Left lung (tissue), 10 donors: ENCODE data around the gene BEND5. TPM values are rescaled to one million over a fixed set of nuclear protein-coding genes. Genes with fewer than 3 reads are reported as not detected.

Source experiments
- ATAC-seq: fragments of 200-7000 bp; cut with Tn5 transposase; one replicate; pipeline ENCODE4 v1.9.1; 2020; ENCODE audit warnings: moderate library complexity
- DNase-seq, 4 donors: peaks; one replicate each; pipeline ENCODE4 v3.0.0-alpha.2; 2013 to 2020
- H3K27ac ChIP-seq, 2 donors: fragments of 200-600 bp; sonication (generic) in 1 of 2; one replicate each; pipeline versions ENCODE4 v1.5.0 to v1.8.0; 2020 to 2021
- H3K27me3 ChIP-seq, 2 donors: fragments of 200-600 bp; sonication (generic) in 1 of 2; one replicate each; pipeline versions ENCODE4 v1.5.0 to v1.8.0; 2020 to 2021
- H3K36me3 ChIP-seq, 2 donors: fragments of 200-600 bp; sonication (generic) in 1 of 2; one replicate each; pipeline versions ENCODE4 v1.5.0 to v1.8.0; 2020 to 2021
- H3K4me1 ChIP-seq, 2 donors: fragments of 200-600 bp; one replicate each; pipeline ENCODE4 v1.8.0; 2021
- H3K4me3 ChIP-seq, 2 donors: fragments of 200-600 bp; sonication (generic) in 1 of 2; one replicate each; pipeline versions ENCODE4 v1.5.0 to v1.8.0; 2020 to 2021; ENCODE audit warnings: mild to moderate bottlenecking in 1 of 2
- H3K9me3 ChIP-seq, 2 donors: fragments of 200-600 bp; sonication (generic) in 1 of 2; one replicate each; pipeline versions ENCODE4 v1.5.0 to v1.8.0; 2020 to 2021
- intact Hi-C, 2 donors: fragments of 100-400 bp; cut with DNase I; formaldehyde crosslinking; loops; one replicate each; pipeline versions ENCODE4 v1.11.2 to v1.14.2; 2022
- polyA plus RNA-seq, 6 donors: library from polyadenylated mRNA; unstranded; fragments of 120-200 nt; gene quantifications; one replicate each; pipeline ENCODE4 v1.2.1, GENCODE V29; 2013; ENCODE audit not compliant: insufficient read length in 6 of 6
- total RNA-seq, 2 donors: library from RNA; stranded (reverse); fragmentation: NEBNext Ultra II Directional; extraction: Animal tissue kit (Norgen Biotek cat#: 25700); gene quantifications; one replicate each; pipeline ENCODE4 v1.2.1, GENCODE V29; 2021
- TF ChIP-seq, protein P1 (sequence below), 2 donors: fragments of 200-600 bp; sonication (generic) in 1 of 2; IDR thresholded peaks; one replicate each; pipeline versions ENCODE4 v1.5.0 to v1.8.0; 2021; ENCODE audit warnings: antibody characterized with exemption in 2 of 2
- donor health status: DM: no; HTN: yes; CAD: no.
- donor health status: DM: no; HTN: no; CAD: no.

Gene BEND5
- total and polyA plus RNA-seq, 8 donors = 2.2 to 41.2 (median 33.8) TPM

DNA sequence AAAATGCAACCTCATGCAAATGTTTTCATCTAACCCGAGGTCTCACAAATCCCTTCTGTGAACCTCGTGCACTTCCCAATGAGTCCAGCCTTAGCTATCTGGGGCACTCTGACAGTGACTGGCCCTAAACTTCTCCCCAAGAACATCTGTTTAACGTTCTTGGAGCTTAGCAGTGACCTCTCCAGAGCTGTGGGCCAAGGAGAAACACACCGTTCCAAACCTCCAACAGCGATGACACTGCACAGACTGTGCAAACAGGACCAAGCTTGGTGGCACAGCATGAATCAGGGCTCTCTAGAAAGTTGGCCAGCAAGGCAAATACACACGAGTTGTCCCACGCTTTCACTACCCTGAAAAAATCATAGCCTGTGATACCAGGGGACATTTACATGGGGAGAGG, 15.8 kb downstream of the BEND5 start:
- DNase-seq (no peak), ATAC-seq (no peak)
- no peak overlapping the region for H3K27ac ChIP-seq
- no peaks in the 10 kb centered on the region for H3K27me3 ChIP-seq
- no peaks in the 10 kb centered on the region for H3K9me3 ChIP-seq
- H3K4me3 ChIP-seq = no peak overlapping the region
- no peaks in the 10 kb centered on the region for H3K4me1 ChIP-seq
- H3K36me3 ChIP-seq = peaks cover 0 to 11% of the 10 kb centered on the region in 2 donors
- intact Hi-C loops = no loop called here
- TF ChIP-seq, protein P1, sequence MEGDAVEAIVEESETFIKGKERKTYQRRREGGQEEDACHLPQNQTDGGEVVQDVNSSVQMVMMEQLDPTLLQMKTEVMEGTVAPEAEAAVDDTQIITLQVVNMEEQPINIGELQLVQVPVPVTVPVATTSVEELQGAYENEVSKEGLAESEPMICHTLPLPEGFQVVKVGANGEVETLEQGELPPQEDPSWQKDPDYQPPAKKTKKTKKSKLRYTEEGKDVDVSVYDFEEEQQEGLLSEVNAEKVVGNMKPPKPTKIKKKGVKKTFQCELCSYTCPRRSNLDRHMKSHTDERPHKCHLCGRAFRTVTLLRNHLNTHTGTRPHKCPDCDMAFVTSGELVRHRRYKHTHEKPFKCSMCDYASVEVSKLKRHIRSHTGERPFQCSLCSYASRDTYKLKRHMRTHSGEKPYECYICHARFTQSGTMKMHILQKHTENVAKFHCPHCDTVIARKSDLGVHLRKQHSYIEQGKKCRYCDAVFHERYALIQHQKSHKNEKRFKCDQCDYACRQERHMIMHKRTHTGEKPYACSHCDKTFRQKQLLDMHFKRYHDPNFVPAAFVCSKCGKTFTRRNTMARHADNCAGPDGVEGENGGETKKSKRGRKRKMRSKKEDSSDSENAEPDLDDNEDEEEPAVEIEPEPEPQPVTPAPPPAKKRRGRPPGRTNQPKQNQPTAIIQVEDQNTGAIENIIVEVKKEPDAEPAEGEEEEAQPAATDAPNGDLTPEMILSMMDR (IDR thresholded peaks at IDR 0.05) = no peak

GRCh38 chr1:48758976-48759375, 17.7 kb downstream of the BEND5 start:
- H3K36me3 ChIP-seq = peaks cover 0 to 11% of the 10 kb centered on the region in 2 donors
- no peaks in the 10 kb centered on the region for H3K9me3 ChIP-seq
- intact Hi-C loops = no loop called here
- no peaks in the 10 kb centered on the region for H3K27me3 ChIP-seq
- DNase-seq (peak in 1 of 4 donors; percentile 54), ATAC-seq (no peak)
- no peak overlapping the region for H3K27ac ChIP-seq
- TF ChIP-seq, protein P1 (IDR thresholded peaks at IDR 0.05) = no peak
- no peaks in the 10 kb centered on the region for H3K4me1 ChIP-seq
- no peak overlapping the region for H3K4me3 ChIP-seq

DNA sequence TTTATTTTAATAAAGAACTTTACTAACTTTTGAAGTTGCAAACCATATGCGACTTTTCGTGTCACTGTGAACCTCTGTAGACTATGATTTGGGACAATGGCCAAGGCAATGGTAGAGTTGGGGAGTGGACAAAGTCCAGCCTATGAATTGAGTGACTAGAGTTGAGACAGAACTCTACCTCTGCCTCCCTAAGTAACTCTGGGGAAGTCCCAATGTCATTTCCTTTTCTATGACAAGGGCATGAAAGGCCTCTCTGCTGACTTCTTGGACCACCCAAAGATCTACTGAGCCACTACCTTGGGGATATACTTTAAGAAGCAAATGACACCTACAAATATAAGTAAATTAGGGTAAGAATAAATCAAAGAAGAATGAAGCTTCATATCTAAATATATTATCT, 19.3 kb downstream of the BEND5 start:
- TF ChIP-seq, protein P1 (IDR thresholded peaks at IDR 0.05) = no peak
- intact Hi-C loops = no loop called here

GRCh38 chr1:48756683-48757316, 19.9 kb downstream of the BEND5 start:
- intact Hi-C loops = no loop called here
- ATAC-seq = no peak
- TF ChIP-seq, protein P1 (IDR thresholded peaks at IDR 0.05) = no peak

More for the DNA sequence above, 19.3 kb downstream of the BEND5 start:
- Histone ChIP-seq H3K4me1 (no peaks in the 10 kb centered on the region), H3K9me3 (no peaks in the 10 kb centered on the region), H3K4me3 (no peak overlapping the region), H3K27ac (no peak overlapping the region), H3K27me3 (no peaks in the 10 kb centered on the region), H3K36me3 (peaks cover 0 to 11% of the 10 kb centered on the region in 2 donors)
- DNase-seq (no peak), ATAC-seq (no peak)

GRCh38 chr1:48753293-48753692, 23.4 kb downstream of the BEND5 start:
- H3K27ac ChIP-seq = no peak overlapping the region
- H3K4me1 ChIP-seq = no peaks in the 10 kb centered on the region
- no peaks in the 10 kb centered on the region for H3K27me3 ChIP-seq
- DNase-seq = no peak
- H3K36me3 ChIP-seq = peaks cover 0 to 1% of the 10 kb centered on the region in 2 donors
- TF ChIP-seq, protein P1 (IDR thresholded peaks at IDR 0.05) = no peak
- ATAC-seq = no peak
- no peaks in the 10 kb centered on the region for H3K9me3 ChIP-seq
- intact Hi-C loops = no loop called here
- H3K4me3 ChIP-seq = no peak overlapping the region

More at GRCh38 chr1:48756683-48757316, 19.9 kb downstream of the BEND5 start:
- Histone ChIP-seq H3K4me3 (no peak overlapping the region), H3K27me3 (no peaks in the 10 kb centered on the region), H3K9me3 (no peaks in the 10 kb centered on the region), H3K36me3 (peaks cover 0 to 11% of the 10 kb centered on the region in 2 donors), H3K4me1 (no peaks in the 10 kb centered on the region), H3K27ac (no peak overlapping the region)
- DNase-seq = no peak
